Activated T-cell treated with anti-CD3 and anti-CD28 coated beads, Interleukin-2, amount 50 U/mL, for 4 hours (primary cell): ENCODE measurements around the gene MMS19. TPM values are rescaled to one million over a fixed set of nuclear protein-coding genes. Genes with fewer than 3 reads are reported as not detected.
"Not testable (repeated sequence)": the region's sequence is repeated elsewhere in the genome, so short reads cannot be mapped to it uniquely, and the experiment has no call there.

Experiments
- ATAC-seq, 2 donors: fragments of 200-7000 bp; cut with Tn5 transposase; one replicate each; pipeline ENCODE4 v1.10.0; 2021
- DNase-seq: peaks from one replicate; pipeline ENCODE4 v3.0.0-alpha.2; 2020
- H3K27me3 Mint-ChIP-seq: one replicate; pipeline ENCODE4 v1.8.0; 2021; ENCODE audit warnings: low read depth, mixed read lengths
- H3K36me3 Mint-ChIP-seq: one replicate; pipeline ENCODE4 v1.8.0; 2022; ENCODE audit warnings: mixed read lengths; ENCODE audit not compliant: insufficient read depth
- H3K4me1 Mint-ChIP-seq: one replicate; pipeline ENCODE4 v1.8.0; 2021; ENCODE audit warnings: low read depth, mixed read lengths
- H3K4me3 Mint-ChIP-seq: one replicate; pipeline ENCODE4 v1.8.0; 2021; ENCODE audit warnings: mild to moderate bottlenecking, moderate library complexity, mixed read lengths
- H3K9me3 Mint-ChIP-seq: one replicate; pipeline ENCODE4 v1.8.0; 2021; ENCODE audit warnings: mixed read lengths
- total RNA-seq, 3 donors: library from RNA; stranded (reverse); gene quantifications; one replicate each; pipeline ENCODE4 v1.2.1, GENCODE V29; 2021

Gene MMS19
- total RNA-seq, 3 donors from 2014 or later = 77.3 to 87.5 (median 83.4) TPM

GRCh38 chr10:97426776-97427570, 71.2 kb downstream of the MMS19 start:
- Mint-ChIP-seq H3K4me3 (peak overlapping the region; percentile 94), H3K27me3 (no peaks in the 10 kb centered on the region), H3K4me1 (peaks cover 40% of the 10 kb centered on the region), H3K36me3 (peaks cover 34% of the 10 kb centered on the region), H3K9me3 (no peaks in the 10 kb centered on the region)
- no peak for ATAC-seq
- DNase-seq = no peak

GRCh38 chr10:97425964-97426775, 72.1 kb downstream of the MMS19 start, which contains the start of gene PGAM1:
TSS of gene PGAM1 (plus strand) at chr10:97426191. CDS start at chr10:97426308, 117 bp downstream.
- Mint-ChIP-seq H3K9me3 (no peaks in the 10 kb centered on the region), H3K4me1 (peaks cover 46% of the 10 kb centered on the region)

GRCh38 chr10:97423757-97424098, 74.5 kb downstream of the MMS19 start:
- H3K27me3 Mint-ChIP-seq, H3K4me3 Mint-ChIP-seq: not testable (repeated sequence)

More at GRCh38 chr10:97425964-97426775, 72.1 kb downstream of the MMS19 start, which contains the start of gene PGAM1:
- Mint-ChIP-seq H3K36me3 (peaks cover 32% of the 10 kb centered on the region), H3K27me3 (no peaks in the 10 kb centered on the region), H3K4me3 (peak within 1 kb of the TSS; percentile 94)
- ATAC-seq (peak; percentile 76 to 84), DNase-seq (peak; percentile 94)

GRCh38 chr10:97416565-97416964, 81.7 kb downstream of the MMS19 start:
- Mint-ChIP-seq H3K36me3 (no peaks in the 10 kb centered on the region), H3K4me1 (peaks cover 71% of the 10 kb centered on the region), H3K27me3 (no peaks in the 10 kb centered on the region), H3K4me3 (peak overlapping the region; percentile 11), H3K9me3 (no peaks in the 10 kb centered on the region)
- ATAC-seq = no peak
- DNase-seq = no peak

More at GRCh38 chr10:97423757-97424098, 74.5 kb downstream of the MMS19 start:
- ATAC-seq, DNase-seq, H3K9me3 Mint-ChIP-seq: not testable (repeated sequence)
- H3K4me1 Mint-ChIP-seq = peaks cover 47% of the 10 kb centered on the region
- H3K36me3 Mint-ChIP-seq = peaks cover 17% of the 10 kb centered on the region

GRCh38 chr10:97412891-97413304, 85.3 kb downstream of the MMS19 start:
- H3K9me3 Mint-ChIP-seq = no peaks in the 10 kb centered on the region
- DNase-seq (no peak), ATAC-seq (peak; percentile 77 to 80)
- H3K27me3 Mint-ChIP-seq = no peaks in the 10 kb centered on the region
- peaks cover 47% of the 10 kb centered on the region for H3K4me1 Mint-ChIP-seq
- peak overlapping the region; percentile 33 for H3K4me3 Mint-ChIP-seq
- no peaks in the 10 kb centered on the region for H3K36me3 Mint-ChIP-seq

GRCh38 chr10:97411406-97411805, 86.8 kb downstream of the MMS19 start:
- Mint-ChIP-seq H3K27me3 (no peaks in the 10 kb centered on the region), H3K4me3 (no peak overlapping the region), H3K4me1 (peaks cover 41% of the 10 kb centered on the region), H3K9me3 (no peaks in the 10 kb centered on the region), H3K36me3 (no peaks in the 10 kb centered on the region)
- no peak for DNase-seq
- no peak for ATAC-seq

GRCh38 chr10:97408496-97408992, 89.7 kb downstream of the MMS19 start:
- no peak for DNase-seq
- ATAC-seq = no peak
- no peaks in the 10 kb centered on the region for H3K27me3 Mint-ChIP-seq
- H3K4me1 Mint-ChIP-seq = peaks cover 16% of the 10 kb centered on the region
- no peak overlapping the region for H3K4me3 Mint-ChIP-seq
- no peaks in the 10 kb centered on the region for H3K9me3 Mint-ChIP-seq
- no peaks in the 10 kb centered on the region for H3K36me3 Mint-ChIP-seq

Other genes with a start within 250 kb of the MMS19 start
- 10 to 100 TPM in 2 of 3 donors, 1 to 10 TPM in 1; 9.2 to 14.2 (median 10.6) TPM for gene ARHGAP19, start 205.8 kb downstream of the MMS19 start, total RNA-seq
- 1 to 10 TPM; 1.6 to 3.2 (median 2.4) TPM for gene FRAT1, start 179.2 kb downstream of the MMS19 start, total RNA-seq
- 10 to 100 TPM in 2 of 3 donors, 1 to 10 TPM in 1; 9.9 to 11.7 (median 11.4) TPM for gene FRAT2, start 163.7 kb downstream of the MMS19 start, total RNA-seq
- gene RRP12, start 97.1 kb downstream of the MMS19 start, total RNA-seq = 100 to 1,000 TPM; 218 to 222 (median 218) TPM
- gene PGAM1, start 72.2 kb downstream of the MMS19 start, total RNA-seq = 1,000 to 10,000 TPM; 1,128 to 1,173 (median 1,167) TPM
- 10 to 100 TPM; 60.3 to 72.2 (median 71.9) TPM for gene EXOSC1, start 52.4 kb downstream of the MMS19 start, total RNA-seq
- 10 to 100 TPM; 54.3 to 62.9 (median 59.6) TPM for gene ZDHHC16, start 52.2 kb downstream of the MMS19 start, total RNA-seq
- 1 to 10 TPM; 2.0 to 3.0 (median 2.8) TPM for gene UBTD1, start 502 bp upstream of the MMS19 start, total RNA-seq
- not detected for gene ANKRD2, start 74.4 kb upstream of the MMS19 start, total RNA-seq
- not detected for gene HOGA1, start 86.0 kb upstream of the MMS19 start, total RNA-seq
- gene C10orf62, start 91.3 kb upstream of the MMS19 start, total RNA-seq = not detected
- 1 to 10 TPM; 2.1 to 4.5 (median 2.2) TPM for gene MORN4, start 135.1 kb upstream of the MMS19 start, total RNA-seq
- 10 to 100 TPM; 12.9 to 16.9 (median 15.7) TPM for gene PI4K2A, start 142.2 kb upstream of the MMS19 start, total RNA-seq
- 1 to 10 TPM; 1.6 to 2.5 (median 1.8) TPM for gene AVPI1, start 188.8 kb upstream of the MMS19 start, total RNA-seq
- 1 to 10 TPM; 1.6 to 2.5 (median 1.7) TPM for gene MARVELD1, start 215.3 kb upstream of the MMS19 start, total RNA-seq
- gene ZFYVE27, start 238.7 kb upstream of the MMS19 start, total RNA-seq = 10 to 100 TPM; 27.1 to 27.6 (median 27.1) TPM